OCI-LY1 (cell line): Measurements from ENCODE around the gene LIPC.

Source experiments
- CTCF ChIP-seq: fragments of 200-600 bp; sonication (generic), shearing (Covaris generic); IDR thresholded peaks from 2 replicates; pipeline ENCODE4 v1.5.1; 2017; ENCODE audit warnings: mild to moderate bottlenecking, antibody characterized with exemption, low read length, moderate library complexity, mixed read lengths
- EZH2 ChIP-seq: fragments of 200-600 bp; sonication (generic), shearing (Covaris generic); IDR thresholded peaks from 2 replicates; pipeline ENCODE4 v1.8.0; 2017; ENCODE audit warnings: borderline replicate concordance, mixed run types, mild to moderate bottlenecking, antibody characterized with exemption, low read length, moderate library complexity, mixed read lengths

- no peak for TF ChIP-seq EZH2
- no peak for TF ChIP-seq CTCF
Measured at GRCh38 chr15:58501636-58502188, 69.9 kb downstream of the LIPC start.
